HEK293T (cell line): ENCODE data around the gene NPFFR1.
"Not testable (repeated sequence)": the region's sequence is repeated elsewhere in the genome, so short reads cannot be mapped to it uniquely, and the experiment has no call there.

Source experiments
- BHLHE40 ChIP-seq: fragments of 450-650 bp; IDR thresholded peaks from 2 replicates; pipeline ENCODE4 v1.6.1; 2016; ENCODE audit warnings: mild to moderate bottlenecking, moderate library complexity, borderline replicate concordance
- CTBP1 ChIP-seq: fragments of 450-650 bp; IDR thresholded peaks from 2 replicates; pipeline ENCODE4 v1.6.1; 2016; ENCODE audit warnings: borderline replicate concordance
- ELF4 ChIP-seq: fragments of 450-650 bp; IDR thresholded peaks from 2 replicates; pipeline ENCODE4 v1.6.1; 2017; ENCODE audit warnings: antibody characterized with exemption
- FOXA1 ChIP-seq: fragments of 450-650 bp; IDR thresholded peaks from 2 replicates; pipeline ENCODE4 v1.6.1; 2016; ENCODE audit warnings: mild to moderate bottlenecking
- FOXK2 ChIP-seq: fragments of 450-650 bp; IDR thresholded peaks from 2 replicates; pipeline ENCODE4 v1.6.1; 2016; ENCODE audit warnings: mild to moderate bottlenecking
- HDGF ChIP-seq: fragments of 450-650 bp; IDR thresholded peaks from 2 replicates; pipeline ENCODE4 v1.6.1; 2017; ENCODE audit warnings: antibody characterized with exemption, borderline replicate concordance
- L3MBTL2 ChIP-seq: fragments of 450-650 bp; conservative IDR thresholded peaks from 2 replicates; pipeline ENCODE4 v1.6.1; 2016; ENCODE audit warnings: mild to moderate bottlenecking
- LEF1 ChIP-seq: fragments of 450-650 bp; IDR thresholded peaks from 2 replicates; pipeline ENCODE4 v1.6.1; 2017; ENCODE audit warnings: mild to moderate bottlenecking, borderline replicate concordance
- NFRKB ChIP-seq: fragments of 450-650 bp; IDR thresholded peaks from 2 replicates; pipeline ENCODE4 v1.6.1; 2016; ENCODE audit warnings: mild to moderate bottlenecking, moderate library complexity
- SP1 ChIP-seq: fragments of 450-650 bp; IDR thresholded peaks from 2 replicates; pipeline ENCODE4 v1.6.1; 2017
- SUZ12 ChIP-seq: fragments of 450-650 bp; IDR thresholded peaks from 2 replicates; pipeline ENCODE4 v1.6.1; 2016; ENCODE audit warnings: mild to moderate bottlenecking
- TARDBP ChIP-seq: fragments of 450-650 bp; IDR thresholded peaks from 2 replicates; pipeline ENCODE4 v1.6.1; 2016
- ZNF384 ChIP-seq: fragments of 450-650 bp; IDR thresholded peaks from 2 replicates; pipeline ENCODE4 v1.6.1; 2016

DNA sequence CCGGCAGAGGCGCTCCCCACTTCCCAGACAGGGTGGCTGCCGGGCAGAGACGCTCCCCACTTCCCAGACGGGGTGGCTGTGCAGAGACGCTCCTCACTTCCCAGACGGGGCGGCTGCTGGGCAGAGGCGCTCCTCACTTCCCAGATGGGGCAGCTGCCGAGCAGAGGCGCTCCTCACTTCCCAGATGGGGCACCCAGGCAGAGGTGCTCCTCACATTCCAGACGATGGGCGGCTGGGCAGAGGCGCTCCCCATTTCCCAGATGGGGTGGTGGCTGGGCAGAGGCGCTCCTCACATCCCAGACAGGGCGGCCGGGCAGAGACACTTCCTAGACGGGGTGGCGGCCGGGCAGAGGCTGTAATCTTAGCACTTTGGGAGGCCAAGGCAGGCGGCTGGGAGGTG lies 43.8 kb downstream of the NPFFR1 start:
- not testable (repeated sequence) for TF ChIP-seq TARDBP, SP1, FOXK2, NFRKB, FOXA1, LEF1, HDGF, CTBP1, ELF4, BHLHE40, ZNF384, SUZ12, L3MBTL2
